A549 (cell line): ENCODE data around the gene PBXIP1.

Experiments
- CTCF ChIP-seq: fragments of >200 bp; sonication (Bioruptor Twin); formaldehyde crosslinking; IDR thresholded peaks from 3 replicates; pipeline ENCODE4 v1.5.1; 2016
- EP300 ChIP-seq, 2 experiments: fragments of >200 bp; sonication (Bioruptor Twin); formaldehyde crosslinking; IDR thresholded peaks; 2 replicates in 1 of 2; 3 replicates in 1 of 2; pipeline ENCODE4 v1.6.1; 2016 to 2017
- HMGXB4 ChIP-seq: fragments of 250-450 bp; sonication (Bioruptor Pico); IDR thresholded peaks from 2 replicates; pipeline ENCODE4 v1.5.0; 2021; ENCODE audit warnings: mild to moderate bottlenecking, moderate library complexity, borderline replicate concordance
- POLR2A ChIP-seq: IDR thresholded peaks from 2 replicates; pipeline ENCODE4 v1.6.1; 2012; ENCODE audit warnings: mild to moderate bottlenecking, low read length
- SMC3 ChIP-seq: fragments of >200 bp; sonication (Bioruptor Twin); formaldehyde crosslinking; IDR thresholded peaks from 3 replicates; pipeline ENCODE4 v1.6.1; 2018; ENCODE audit warnings: inconsistent platforms
- TP53 ChIP-seq: fragments of 250-450 bp; sonication (Bioruptor Pico); IDR thresholded peaks from 2 replicates; pipeline ENCODE4 v1.5.0; 2021; ENCODE audit warnings: mild to moderate bottlenecking, moderate library complexity

GRCh38 chr1:154912755-154913154 is 43.1 kb downstream of the PBXIP1 start:
- no peak for TF ChIP-seq CTCF
- no peak for TF ChIP-seq POLR2A
- no peak for TF ChIP-seq HMGXB4 (CRISPR knock-in tag)
- no peak for TF ChIP-seq SMC3
- TF ChIP-seq TP53 (CRISPR knock-in tag), result no peak
- no peak for TF ChIP-seq EP300 (IDR thresholded peaks at IDR 0.05)
